Mammary epithelial cell (primary cell): ENCODE results near the gene FANCB.

Source experiments
- CTCF ChIP-seq, 2 donors: IDR thresholded peaks in 1 of 2; conservative IDR thresholded peaks in 1 of 2; 2 replicates each; pipeline ENCODE4 v1.5.1; 2011 to 2012; ENCODE audit warnings: inconsistent platforms in 2 of 2, low read length in 2 of 2, mild to moderate bottlenecking in 2 of 2, control low read depth in 1 of 2, low read depth in 1 of 2; ENCODE audit not compliant: insufficient read depth in 1 of 2; ENCODE audit errors: extremely low read depth in 1 of 2
- EZH2 ChIP-seq: IDR thresholded peaks from 2 replicates; pipeline ENCODE4 v1.6.1; 2012; ENCODE audit warnings: low read length, inconsistent platforms, borderline replicate concordance

GRCh38 chrX:14913241-14913640, 40.4 kb upstream of the FANCB start:
- TF ChIP-seq CTCF (conservative IDR thresholded peaks at IDR 0.05 in 1 of 2, IDR thresholded peaks at IDR 0.05 in 1 of 2; ENCODE audit: extremely low read depth in 1 of 2, insufficient read depth in 1 of 2, low read depth in 1 of 2, low read length in 2 of 2) (no peak), EZH2 (no peak)
